ENCODE results near the gene TBC1D22A. TPM values are rescaled to one million over a fixed set of nuclear protein-coding genes. Genes with fewer than 3 reads are reported as not detected.

TBC1D22A gene
- total RNA-seq, 1 donor from 2014 or later, result 33.0 TPM

DNA sequence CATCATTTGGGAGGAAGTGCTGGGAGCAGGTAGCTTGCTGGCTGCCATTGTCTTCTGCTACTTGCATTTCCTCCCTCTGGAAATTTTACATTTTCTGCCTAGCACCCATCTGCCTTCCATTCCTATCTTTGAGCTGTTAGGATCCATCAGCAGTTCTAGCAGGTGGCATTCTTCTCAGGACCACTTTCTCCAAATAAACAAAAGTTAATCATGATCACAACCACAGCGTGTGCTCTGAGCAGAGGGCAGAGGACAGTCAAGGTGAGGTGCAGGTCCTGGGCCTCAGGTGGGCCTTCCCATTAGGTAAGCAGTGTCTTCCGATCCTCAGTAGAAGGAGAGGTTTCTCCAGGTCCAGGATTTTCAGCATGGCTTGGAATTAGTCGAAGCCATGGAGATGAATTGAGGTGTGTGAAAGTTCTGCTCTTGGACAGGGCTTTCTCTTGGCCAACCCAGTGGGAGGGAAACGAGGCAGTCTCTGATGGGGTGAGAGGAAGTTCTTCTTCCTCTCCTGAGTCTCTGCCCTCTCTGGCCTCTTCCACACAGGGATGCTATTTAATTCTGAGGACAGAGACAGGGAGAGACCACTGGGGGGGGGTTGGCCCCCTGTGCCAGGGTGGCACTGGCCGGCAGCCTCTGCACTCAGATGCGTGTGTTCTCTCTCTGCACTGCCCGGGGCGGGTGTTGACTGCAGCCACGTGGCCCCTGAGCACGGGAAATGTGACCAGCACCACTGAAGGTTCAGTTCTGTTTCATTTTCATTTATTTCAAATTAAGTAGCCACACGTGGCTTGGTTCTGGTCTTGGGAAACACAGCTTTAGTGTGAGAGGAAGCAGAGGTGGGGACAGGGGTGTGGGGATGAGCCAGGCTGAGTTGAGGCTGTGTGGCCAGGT is 170.8 kb downstream of the TBC1D22A start:
- DNase-seq (ENCODE audit: low spot score), result no peak

DNA sequence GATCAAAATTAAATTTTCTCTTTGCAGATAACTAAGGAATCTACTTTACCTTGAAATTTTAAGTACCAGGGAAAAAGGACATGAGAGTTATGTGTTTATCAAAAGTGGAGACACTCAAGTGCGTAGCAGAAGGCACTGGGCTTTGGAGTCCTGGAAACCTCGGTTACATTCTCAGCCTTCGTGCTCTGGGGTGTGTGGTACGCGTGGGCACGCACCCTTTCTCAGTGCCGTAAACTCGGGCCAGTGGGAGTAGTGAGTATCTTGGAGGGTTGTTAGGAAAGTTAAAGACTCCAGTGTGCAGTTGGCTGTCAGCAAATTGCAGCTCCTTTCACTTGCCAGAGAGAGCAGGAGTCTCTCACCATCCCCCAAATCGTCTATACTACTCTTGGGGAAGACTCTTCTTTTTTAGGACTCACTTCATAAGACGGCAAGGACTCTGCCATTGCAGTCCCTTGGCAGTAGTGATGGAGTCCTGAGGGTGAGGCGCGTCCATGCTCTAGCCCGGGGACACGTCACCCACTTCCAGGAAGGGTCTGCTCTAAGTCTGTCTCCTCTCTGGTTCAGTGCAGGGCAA is 171.8 kb downstream of the TBC1D22A start:
- no peak for DNase-seq (ENCODE audit: low spot score)

DNA sequence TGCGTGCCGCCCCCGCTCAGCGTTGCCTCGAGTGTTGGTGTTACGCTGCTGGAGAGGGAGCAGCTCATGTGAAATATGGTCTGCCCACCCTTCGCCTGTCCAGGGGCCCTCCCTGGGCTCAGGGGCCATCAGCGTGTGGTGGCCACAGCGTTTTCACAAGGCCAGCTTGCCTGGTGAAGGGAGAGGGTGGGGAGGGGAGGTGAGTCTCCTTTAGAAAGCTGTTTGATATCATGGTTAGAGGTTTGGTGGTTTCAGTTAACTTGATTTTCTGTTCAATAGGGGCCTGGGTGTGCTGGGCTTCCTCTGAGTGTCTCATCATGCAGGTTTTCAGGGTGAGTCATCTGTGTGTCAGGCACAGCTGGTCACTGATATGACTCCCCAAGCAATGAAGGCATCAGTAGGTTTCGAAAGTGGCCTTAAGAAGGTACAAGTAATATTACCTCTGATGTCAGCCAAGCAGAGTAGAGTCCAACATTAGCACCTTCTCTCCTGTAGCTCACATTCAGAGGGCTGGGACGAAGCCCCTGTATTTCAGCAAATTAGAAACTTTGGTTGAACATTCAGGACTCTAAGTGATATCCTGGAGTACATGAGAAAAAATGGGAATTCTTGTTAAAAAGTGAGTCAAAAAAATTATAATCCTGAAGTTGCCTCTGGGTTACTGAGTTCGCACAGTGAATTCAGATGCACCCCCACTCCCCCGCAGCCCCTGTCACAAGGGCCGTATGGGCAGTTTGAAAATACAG is 172.5 kb downstream of the TBC1D22A start:
- DNase-seq (ENCODE audit: low spot score), result peak; percentile 52

DNA sequence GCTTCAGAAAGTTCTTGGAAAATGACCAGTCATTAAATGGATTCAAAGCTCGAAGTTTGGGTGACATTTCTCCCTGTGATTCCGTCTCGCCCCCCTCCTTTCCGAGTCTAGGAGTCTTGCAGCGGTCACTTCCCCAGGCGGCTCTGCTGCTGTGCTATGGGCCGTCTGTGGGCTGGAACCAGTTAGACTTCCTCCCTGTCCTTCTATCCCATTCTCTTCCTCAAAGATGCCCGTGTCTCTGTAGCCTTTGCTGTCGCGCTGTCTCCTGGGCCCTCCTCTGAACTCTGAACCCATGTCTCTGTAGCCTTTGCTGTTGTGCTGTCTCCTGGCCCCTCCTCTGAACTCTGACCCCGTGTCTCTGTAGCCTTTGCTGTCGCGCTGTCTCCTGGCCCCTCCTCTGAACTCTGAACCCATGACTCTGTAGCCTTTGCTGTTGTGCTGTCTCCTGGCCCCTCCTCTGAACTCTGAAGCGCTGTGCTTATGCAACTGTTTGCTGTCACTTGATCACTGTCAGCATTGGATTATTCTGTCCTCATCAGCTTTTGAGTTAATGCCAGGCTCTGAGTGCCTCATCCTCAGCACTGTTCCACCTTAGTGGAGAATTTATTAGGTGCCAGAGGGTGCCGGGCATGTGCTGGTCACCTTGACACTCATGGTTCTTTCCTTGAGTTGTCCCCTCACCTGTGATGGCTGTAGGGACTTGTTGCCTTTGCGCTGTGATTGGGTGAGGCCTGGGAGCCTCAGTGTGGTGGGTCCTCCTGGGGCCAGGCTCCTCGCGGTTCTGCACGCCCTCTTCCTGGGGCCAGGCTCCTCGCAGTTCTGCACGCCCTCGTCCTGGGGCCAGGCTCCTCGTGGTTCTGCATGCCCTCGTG is 173.3 kb downstream of the TBC1D22A start:
- DNase-seq (ENCODE audit: low spot score), result peak; percentile 60

DNA sequence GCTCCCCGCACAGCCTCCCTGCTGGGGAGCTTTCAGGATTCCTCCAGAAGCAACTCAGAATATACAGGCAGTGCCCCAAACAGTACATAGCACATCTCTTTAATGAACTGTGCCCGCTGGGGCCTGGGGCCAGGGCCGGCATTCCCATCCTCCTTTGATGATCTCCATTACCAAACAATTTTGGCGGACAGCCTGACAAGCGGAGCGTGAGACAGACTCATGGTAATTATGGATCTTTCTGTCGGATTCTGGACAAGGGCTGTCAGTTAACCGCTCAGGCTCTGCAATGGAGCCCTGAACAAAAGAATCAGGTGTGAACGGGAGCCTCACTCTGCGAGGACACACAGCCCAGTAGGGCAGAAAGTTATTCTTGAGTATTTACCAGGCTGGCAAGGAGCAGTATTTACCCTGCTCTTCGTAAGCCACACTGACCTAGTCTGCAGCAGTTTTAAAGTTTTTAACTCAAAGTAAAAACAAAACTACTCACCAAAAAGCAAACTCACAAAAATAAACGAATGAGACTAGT is 174.0 kb downstream of the TBC1D22A start:
- no peak for DNase-seq (ENCODE audit: low spot score)

DNA sequence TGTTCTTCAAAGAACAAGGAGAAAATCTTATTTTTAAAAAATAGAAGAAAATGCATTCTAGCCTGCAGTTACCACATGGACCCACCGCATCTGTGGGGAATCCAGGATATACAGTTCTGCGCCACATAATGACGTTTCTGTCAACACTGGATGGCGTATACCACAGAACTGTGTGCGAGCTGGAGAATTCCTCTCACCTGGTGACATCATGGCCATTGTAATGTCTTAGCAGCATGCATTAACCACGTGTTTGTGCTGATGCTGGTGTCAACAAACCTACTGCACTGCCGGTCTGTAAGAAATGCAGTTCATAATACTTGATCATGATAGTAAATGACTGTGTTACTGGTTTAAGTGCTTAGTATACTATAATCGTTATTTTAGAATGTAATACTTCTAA is 174.7 kb downstream of the TBC1D22A start:
- DNase-seq (ENCODE audit: low spot score), result no peak

DNA sequence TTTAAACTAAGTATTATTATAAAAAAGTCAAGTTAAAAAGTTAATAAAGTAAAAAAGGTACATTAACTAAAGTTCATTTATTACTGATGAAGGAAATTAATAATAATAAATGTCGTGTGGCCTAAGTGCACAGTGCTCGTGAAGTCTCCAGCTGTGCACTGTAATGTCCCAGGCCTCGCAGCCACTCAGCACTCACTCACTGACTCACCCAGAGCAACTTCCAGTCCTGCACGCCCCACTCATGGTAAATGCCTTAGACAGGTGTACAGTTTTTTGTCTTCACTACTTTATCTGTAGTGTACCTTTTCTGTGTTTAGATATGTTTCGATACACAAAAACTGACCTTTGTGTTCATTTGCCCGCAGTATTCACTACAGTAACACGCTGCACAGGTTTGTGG is 175.5 kb downstream of the TBC1D22A start:
- DNase-seq (ENCODE audit: low spot score), result no peak

DNA sequence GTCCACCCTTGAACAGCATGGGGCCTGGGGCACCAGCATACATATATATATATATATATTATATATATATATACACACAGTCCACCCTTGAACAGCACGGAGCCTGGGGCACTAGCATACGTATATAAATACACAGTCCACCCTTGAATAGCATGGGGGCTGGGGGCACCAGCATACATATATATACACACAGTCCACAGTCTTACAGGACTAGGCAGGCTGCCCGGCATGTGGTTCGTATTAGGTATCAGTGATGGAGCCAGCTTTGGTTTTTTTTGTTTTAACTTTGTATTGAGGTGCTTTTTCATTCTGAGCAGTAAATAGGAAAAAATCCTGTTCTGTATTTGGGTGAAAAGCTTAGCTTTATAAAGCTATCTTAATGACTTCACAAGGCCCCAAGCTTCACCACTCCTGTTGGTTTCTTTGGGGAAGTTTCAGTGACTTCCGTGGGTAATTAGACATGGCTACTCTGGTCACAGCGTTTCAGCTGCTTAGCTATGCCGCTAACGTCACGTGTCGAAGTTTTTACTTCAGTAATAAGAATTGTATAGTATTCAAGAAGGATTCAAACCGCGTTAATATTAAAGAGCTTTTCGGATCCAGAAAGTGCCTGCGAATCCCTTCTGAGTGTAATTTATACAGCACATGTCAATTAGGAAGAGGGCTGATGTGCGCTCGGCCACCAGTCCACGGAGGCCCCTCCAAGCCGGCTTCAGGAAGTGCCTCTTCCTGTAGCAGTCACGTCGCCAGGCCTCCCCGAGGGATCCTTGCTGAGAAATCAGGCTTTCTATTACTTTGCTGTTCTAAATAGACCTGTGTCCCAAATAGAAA is 179.7 kb downstream of the TBC1D22A start:
- no peak for DNase-seq (ENCODE audit: low spot score)

DNA sequence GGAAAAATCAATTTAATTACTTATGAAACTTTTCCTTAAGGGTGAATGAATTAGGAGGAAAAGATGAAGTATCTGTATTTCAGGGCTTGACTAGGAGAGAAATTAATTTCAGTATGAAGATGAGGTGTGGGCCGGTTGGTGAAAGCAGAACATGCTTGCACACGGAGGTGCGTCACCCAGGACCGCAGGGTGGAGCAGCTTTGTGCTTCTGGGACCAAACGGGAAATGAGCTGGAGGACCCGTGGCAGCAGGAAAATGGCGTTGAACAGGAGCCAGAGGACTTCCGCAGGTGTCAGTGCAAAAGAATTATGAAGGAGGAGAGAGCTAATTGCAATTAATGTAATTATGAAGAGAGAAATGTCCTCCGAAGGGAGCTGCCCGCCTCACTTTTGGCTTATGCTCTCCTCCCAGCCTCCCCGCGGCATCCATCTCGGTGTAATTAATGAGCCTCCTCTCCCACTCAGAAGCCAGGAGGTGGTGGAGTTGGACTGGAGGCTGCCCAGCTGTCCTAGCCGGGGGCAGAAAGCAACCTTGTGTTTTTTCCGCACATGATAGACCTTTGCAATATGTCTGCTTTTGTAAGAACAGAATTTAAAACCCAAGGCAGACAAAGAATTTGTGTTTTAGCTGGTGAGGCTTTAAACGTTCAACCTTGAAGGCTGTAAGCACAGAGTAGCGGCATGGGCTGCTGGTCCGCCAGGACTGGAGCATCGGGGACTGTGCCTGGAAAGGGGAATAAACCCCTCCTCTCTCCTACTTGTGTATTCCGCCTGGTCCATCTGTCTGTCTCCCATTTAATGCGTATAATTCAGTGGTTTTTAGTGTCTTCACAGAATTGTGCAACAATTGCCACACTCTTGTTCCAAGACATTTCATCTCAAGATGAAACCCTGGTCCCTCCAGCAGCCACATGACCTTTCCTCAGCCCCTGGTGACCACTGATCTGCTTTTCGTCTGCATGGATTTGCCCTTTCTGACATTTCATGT is 180.6 kb downstream of the TBC1D22A start:
- no peak for DNase-seq (ENCODE audit: low spot score)

DNA sequence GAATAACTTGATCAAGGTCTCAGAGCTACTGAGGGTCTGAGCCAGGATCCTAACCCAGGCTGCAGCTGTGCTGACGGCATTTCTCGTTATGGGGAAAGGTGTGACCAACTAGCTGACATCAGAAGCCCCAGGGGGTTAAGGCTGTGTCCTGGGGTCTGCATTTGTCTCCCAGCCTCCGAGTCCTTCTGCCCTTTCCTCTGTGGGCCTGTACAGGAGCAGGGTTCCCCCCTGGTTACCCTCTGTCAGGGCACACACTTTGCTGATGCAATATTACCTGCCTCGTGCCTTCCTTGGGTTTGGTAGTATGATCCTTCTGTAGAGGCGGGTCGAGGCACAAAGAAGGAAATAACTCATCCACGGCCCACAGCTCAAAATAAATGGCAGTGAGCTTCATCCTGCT is 183.0 kb downstream of the TBC1D22A start:
- no peak for DNase-seq (ENCODE audit: low spot score)

DNA sequence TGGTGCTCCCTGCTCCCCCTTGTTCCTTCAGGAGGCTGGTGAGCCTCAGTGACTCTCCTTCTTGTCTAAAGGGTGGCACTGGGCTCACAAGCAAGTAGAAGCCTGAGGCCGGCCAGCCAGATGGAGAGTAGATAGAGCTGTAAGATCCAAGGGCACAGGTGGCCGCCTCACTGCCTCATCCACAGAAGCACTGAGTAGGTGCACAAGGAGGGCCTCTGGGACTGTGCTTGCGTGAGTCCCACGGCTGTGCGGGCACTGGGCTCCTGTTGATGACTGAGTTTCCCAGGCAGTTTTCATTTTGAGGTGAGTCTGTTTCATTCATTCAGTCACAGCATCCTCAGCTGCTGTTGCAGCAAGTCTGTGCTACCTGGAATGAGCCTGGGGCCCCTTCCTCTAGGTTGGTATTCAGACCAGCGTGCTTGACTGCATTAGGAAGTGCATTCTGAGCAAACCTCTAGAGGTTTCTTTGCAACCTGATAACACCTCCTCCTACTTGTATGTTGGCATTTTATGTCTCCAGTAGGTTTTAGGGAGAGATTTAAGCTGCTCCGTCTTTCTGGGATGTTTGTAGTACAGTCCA is 184.0 kb downstream of the TBC1D22A start:
- DNase-seq (ENCODE audit: low spot score), result no peak

DNA sequence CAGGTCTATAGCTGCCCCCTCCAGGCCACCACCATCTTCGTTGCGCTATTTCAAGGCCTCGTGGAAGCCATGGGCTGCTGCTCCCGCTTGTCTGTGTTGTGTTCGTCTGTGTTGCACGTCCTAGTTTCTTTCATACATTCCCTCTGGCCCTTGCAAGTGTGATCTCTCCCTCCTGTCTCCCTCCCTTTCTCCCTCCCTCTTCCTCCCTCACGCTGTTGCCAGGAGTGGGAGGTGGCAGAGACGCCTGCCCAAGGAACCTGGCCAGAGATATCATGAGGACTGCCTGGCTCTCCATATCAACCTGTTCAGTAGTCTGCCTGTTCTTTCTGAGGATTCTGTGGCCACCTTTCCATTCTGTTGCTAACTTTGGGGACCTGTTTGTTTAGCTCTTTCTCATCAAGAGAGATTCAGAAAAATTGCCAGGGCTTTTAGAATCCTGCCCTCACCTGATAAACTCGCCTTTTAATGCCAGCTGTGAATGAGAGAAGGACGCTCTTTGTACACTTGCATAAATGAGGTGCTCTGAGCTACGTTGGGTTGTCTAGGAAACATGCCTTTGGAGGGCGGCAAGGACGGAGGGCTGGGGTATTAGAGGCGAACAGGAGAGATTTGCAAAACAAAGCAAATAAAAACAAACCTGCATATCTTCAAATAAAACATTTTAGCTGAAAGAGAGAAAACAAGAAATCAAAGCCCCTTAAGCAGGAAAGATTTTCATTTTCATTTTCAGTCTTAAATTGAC is 185.2 kb downstream of the TBC1D22A start:
- no peak for DNase-seq (ENCODE audit: low spot score)

DNA sequence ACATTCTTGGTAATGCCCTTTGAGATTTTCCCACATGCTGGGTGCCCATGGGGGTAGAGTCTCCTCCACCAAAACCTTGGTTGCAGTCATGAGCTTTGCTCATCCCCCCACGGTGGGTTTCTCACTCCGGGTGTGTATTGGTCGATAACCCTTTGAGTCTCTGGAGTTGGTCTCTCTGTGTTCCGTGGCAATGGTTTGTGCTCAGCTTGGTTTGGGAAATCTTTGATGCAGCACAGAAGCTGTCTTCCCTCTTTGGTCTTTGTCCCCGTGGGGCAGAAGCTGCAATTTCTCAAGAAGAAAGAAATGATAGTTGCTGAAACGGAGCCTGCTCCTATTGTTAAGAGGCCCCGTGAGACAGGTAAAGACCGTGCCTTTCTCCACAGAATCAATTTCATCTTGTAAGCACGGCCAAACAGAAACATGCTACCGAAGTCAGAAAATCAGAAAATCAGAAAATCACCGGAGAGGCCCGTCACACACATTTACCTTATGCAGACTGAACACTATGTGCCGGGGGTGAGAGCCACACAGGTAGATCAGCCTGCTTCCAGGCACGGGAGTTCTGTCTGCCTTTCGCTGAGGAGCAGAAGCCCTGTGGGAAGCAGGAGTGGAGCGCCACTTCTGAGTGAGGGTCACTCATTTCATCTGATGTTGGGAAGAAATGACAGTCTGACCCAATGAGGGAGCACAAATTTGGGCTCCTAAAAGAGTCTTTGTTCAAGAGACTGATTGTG is 186.1 kb downstream of the TBC1D22A start:
- DNase-seq (ENCODE audit: low spot score), result no peak

DNA sequence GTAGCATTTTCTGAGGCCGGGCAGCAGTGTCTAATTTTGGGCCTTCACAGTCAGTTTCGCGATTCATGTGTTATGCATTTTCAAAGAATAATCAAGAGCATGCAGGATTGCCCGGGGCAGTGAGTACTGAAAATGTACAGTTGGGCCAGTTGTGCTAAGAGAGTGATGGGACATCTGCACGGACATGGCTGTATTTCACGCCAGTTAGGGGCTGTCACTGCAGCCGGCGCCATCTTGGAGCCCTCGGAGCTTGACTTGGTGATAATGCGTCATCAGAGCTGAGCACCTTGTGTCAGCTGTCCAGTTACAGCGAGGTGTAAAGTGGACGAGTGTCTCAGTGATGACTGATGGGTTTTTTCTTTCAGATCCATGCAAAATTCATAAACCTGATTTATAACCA is 188.9 kb downstream of the TBC1D22A start:
- no peak for DNase-seq (ENCODE audit: low spot score)

DNA sequence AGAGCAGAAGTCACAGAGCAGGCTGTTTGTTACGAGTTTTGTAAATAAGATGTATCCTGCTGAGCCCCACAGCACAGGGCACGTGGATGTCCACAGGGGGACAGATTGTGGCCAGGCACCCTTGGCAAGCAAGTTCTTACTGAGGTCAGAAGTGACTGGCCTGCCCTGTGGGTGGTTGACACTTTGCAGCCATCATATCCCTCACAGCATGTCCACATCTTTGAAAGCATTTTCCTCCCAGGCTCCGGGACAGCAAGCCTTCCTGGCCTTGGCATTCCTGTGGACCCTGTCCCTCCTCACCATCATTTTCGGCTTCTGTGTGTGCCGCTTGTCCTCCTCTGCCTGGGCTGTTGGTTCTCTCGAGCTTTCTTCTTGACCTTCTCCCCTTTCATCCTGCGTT is 189.5 kb downstream of the TBC1D22A start:
- DNase-seq (ENCODE audit: low spot score), result no peak

DNA sequence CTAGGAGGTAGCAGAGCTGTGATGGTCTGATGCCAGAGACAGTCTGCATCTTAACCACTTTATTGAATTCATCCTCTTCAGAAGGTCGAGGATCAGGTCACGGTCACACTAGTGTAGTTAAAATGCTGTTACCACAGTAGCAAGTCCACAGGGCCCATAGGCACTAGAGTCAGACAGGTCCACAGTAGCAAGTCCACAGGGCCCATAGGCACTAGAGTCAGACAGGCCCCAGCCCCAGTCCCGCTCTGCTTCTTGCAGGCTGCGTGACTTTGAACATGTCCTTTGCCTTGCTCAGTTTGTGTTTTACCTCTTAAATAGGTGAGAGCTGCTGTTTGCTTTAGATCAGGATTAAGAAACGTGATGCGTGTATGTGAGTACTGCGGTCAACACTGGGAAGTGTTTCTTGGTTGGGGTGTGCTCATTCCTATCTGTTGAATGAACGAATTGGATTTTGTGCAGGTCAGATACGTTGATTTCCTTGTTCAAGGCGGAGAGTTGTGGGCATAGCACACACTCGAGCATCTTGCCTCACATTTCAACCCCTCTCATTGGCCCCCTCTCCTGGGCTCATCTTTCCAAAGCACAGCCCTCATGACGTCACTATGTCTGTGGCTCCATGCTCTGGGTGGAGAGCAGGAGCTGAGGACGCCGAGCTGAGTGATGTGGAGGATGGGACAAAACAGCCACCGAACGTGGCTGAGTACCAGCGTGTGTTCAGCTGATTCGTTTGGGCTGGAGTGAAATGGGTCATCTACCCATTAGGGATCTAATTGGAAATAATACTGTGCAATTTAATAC is 191.7 kb downstream of the TBC1D22A start:
- DNase-seq (ENCODE audit: low spot score), result no peak

DNA sequence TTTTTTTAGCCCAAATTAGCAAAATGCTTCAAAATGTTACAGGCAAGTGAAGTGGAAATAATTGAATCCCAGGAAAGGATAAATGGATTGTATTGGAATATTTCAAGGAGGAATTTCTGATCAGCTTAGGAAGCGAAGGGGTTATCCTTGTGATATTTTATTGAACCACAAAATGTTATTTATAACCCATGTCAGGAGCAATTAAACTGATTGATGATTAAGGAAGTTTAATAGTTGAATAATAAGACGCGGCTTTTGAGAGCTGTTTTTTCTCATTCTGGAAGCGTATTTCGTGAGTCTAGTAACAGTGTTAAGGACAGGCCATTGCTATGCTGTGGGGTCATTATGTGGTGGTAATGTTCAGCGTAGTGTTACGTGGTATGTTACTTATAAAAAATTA is 192.3 kb downstream of the TBC1D22A start:
- DNase-seq (ENCODE audit: low spot score), result no peak
